HG03565 (cell line): ENCODE results near the gene PRR13.
A peak's percentile ranks its signal among the peaks of the same experiment; 100 is the strongest.

ENCODE experiments used
- ATAC-seq: cut with Tn5 transposase; IDR thresholded peaks from one replicate; pipeline ENCODE4 v1.9.1; 2021; ENCODE audit warnings: mild to moderate bottlenecking, moderate library complexity; ENCODE audit not compliant: unreplicated experiment

PRR13 gene

DNA sequence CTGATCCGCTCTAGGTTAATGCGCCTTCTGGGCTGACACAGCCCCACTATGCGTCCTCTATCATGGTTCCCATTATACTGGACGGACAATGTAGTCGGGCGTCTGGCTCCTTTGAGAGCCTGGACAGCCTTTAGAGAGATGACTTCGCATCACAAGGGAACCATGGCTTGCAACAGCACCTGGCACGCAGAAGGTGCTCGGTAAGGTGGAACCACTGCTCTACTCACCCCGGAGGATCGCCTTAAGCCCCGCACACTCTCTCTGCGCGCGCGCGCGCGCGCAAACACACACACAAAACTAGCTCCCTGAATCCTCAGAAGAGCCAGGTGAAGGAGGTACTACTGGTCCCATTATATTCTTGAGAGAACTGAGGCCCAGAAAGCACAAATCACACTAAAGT lies 50.7 kb downstream of the PRR13 start:
- no peak for ATAC-seq

DNA sequence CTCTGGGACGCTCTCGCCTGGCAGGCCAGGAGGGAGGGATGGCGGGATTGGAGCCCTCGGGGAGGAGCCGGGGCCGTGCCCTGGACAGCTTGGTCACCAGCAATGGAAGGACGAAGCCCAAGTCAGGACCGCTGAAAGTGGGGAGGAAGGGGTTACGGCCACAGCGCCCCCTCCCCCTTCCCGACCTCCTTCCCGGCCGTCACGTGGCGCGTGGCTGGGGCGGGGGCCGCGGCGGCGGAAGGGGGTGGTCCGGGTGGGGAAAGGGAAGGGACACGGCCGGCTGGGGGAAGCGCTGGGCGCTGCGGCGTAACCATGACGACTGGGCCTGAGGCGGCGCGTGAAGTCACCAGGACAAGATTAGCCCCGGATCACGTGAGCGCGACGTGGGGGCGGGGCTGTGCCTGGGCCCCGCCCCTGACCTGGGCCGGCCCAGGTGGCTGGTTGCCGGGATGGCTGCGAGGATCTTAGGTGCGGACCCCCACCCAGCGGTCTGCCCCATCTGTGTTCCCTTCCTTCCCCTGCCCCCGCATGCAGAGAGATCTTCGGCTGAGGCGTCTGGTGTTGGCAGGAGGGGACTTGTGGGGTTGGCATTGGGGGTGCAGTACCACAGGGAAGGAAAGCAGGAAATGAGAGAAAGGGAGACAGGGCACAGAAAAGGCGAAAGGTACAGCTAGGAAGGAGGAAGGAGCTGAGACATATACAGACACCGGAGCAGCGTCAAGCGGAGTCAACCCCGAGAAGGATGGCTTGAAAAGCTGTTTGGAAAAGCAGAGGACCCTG lies 51.5 kb downstream of the PRR13 start:
- ATAC-seq: peak; percentile 81

GRCh38 chr12:53493610-53494391 lies 52.3 kb downstream of the PRR13 start:
- ATAC-seq: no peak
